ENCODE results near the gene TRIM2. TPM values are rescaled to one million over a fixed set of nuclear protein-coding genes. Genes with fewer than 3 reads are reported as not detected.

The TRIM2 gene
- total RNA-seq, 2 donors from 2014 or later, result 0.32 to 4.4 TPM

DNA sequence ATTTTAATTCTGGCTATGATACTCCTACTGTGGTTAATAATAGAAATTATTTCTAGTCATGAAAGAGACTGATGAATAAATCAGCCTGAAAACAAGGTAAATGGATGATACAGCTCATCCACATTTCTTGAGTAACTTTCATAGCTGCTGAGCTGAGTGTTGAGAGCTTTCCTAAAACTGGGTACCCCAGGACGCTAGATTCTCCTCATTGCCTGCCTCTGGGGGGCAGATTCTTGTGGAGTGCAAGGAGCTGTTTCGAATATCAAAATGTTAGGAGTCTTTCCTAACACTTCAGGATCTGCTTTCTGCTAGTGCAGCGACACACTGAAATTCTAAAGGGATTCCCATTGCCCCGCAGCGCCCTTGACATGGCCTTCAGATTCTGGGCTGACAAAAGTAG, 142.3 kb downstream of the TRIM2 start:
- Mint-ChIP-seq H3K27ac (no peak overlapping the region), H3K9me3 (no peaks in the 10 kb centered on the region), H3K36me3 (peaks cover 4 to 27% of the 10 kb centered on the region in 2 donors)
- no peak for ATAC-seq
- no peak for DNase-seq (ENCODE audit: low spot score in 2 of 2)

DNA sequence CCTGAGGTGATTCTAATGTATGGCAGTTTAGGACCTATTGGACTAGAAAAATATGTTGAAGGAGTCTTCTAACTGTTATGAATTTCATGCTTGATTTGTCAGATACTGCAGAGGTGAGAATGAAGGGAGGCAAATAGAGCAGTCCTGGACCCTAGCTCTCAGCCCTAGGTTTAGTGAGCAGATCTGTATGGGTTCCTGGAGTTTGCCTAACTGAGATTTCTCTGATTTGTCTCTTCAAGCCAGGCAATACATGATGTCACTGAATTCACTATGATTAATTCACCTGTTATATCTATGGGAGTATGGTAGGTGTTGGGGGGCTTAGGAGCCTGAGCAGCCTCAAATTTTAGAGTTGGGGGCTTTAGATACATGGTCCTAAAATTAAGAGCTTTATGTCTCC, 142.9 kb downstream of the TRIM2 start:
- DNase-seq (ENCODE audit: low spot score in 2 of 2) (no peak), ATAC-seq (no peak)
- H3K27ac Mint-ChIP-seq, result no peak overlapping the region
- no peaks in the 10 kb centered on the region for H3K9me3 Mint-ChIP-seq
- H3K36me3 Mint-ChIP-seq, result peaks cover 4 to 28% of the 10 kb centered on the region in 2 donors

DNA sequence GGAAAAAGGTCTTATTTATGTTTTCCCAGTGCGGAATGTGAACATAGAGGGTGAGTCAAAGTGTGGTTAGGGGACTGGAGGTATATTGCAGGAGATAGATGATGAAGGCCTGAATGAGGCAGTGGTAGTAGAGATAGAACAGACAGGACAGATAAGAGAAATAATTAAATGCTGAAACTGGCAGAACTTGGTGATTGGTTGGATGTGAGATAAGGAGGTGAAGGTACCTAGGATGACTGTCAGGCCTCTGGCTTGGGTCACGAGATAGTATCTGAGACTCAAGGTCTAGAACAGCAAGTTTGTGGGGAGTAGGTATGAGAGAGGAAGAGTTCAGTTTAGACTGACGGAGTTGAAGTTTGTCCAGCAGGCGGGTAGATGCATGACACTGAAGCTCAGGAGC, 143.8 kb downstream of the TRIM2 start:
- DNase-seq (ENCODE audit: low spot score in 2 of 2), result no peak
- no peaks in the 10 kb centered on the region for H3K9me3 Mint-ChIP-seq
- ATAC-seq, result no peak
- H3K27ac Mint-ChIP-seq, result no peak overlapping the region
- H3K36me3 Mint-ChIP-seq, result peaks cover 4 to 37% of the 10 kb centered on the region in 2 donors

DNA sequence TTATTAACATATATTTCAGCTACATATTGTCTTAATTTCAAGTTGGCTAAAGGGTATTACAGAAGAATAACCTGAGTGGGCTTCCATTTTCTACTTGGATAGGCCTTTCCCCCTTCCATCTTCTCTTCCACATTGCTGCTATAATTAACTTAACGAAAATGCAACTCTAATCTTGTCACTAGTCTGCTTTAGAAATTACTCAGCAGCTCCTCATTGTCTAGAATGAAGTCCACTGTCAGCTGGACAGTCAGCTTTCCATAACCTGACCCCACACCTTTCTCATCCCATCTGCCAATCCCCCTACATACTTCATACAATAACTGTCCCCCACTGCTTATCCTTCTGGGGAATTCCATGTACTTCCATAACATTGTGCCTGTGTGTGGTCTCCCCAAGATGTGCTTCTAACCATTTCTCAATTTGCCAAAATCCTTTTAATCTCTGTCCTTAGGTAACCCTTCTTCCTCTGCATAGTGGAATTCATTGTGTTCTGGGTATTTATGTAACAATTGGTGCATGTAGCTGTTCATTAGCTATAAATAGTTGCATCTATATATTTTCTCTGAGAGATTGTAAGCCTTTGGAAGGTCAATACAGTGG, 145.1 kb downstream of the TRIM2 start:
- ATAC-seq (no peak), DNase-seq (ENCODE audit: low spot score in 2 of 2) (no peak)
- Mint-ChIP-seq H3K27ac (no peak overlapping the region), H3K9me3 (no peaks in the 10 kb centered on the region), H3K36me3 (peaks cover 4 to 37% of the 10 kb centered on the region in 2 donors)

DNA sequence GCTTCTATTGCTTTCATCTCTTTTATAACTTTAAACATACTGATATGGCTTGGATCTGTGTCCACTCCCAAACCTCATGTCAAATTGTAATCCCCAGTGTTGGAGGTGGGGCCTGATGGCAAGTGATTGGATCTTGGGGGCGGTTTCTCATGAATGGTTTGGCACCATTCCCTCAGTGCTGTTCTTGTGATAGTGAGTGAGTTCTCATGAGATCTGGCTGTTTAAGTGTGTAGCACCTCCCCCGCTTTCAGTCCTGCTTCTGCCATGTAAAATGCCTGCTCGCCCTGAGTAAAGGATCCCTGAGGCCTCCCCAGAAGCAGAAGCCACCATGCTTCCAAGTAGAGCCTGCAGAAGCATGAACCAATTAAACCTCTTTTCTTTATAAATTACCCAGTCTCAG, 157.9 kb downstream of the TRIM2 start:
- Mint-ChIP-seq H3K27ac (no peak overlapping the region), H3K9me3 (peaks cover 0 to 6% of the 10 kb centered on the region in 2 donors), H3K36me3 (peaks cover 0 to 73% of the 10 kb centered on the region in 2 donors)
- no peak for ATAC-seq
- no peak for DNase-seq (ENCODE audit: low spot score in 2 of 2)

GRCh38 chr4:153364061-153364460, 159.8 kb downstream of the TRIM2 start:
- no peak overlapping the region for H3K27ac Mint-ChIP-seq

DNA sequence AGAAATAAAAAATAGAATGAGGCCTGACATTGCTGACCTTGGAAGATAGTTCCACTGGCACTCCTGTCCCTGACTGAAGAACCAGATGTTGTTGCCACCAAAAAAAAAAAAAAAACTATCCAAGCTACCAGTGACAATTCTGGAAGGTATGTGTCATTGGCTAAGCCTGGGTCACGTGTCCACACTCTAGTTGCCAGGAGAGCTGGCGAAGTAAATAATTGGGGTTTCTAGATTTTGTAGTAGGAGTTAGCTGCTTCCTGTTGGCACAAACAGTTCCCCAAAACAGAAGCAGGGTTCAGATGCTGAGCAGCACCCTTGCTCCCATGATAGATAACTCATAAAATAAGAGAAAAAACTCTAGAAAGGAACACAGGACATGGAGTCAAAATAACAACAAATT, 160.8 kb downstream of the TRIM2 start:
- DNase-seq (ENCODE audit: low spot score in 2 of 2) (no peak), ATAC-seq (no peak)
- Mint-ChIP-seq H3K9me3 (peaks cover 0 to 8% of the 10 kb centered on the region in 2 donors), H3K27ac (no peak overlapping the region), H3K36me3 (peaks cover 7 to 86% of the 10 kb centered on the region in 2 donors)

More at GRCh38 chr4:153364061-153364460, 159.8 kb downstream of the TRIM2 start:
- DNase-seq (ENCODE audit: low spot score in 2 of 2) (no peak), ATAC-seq (no peak)
- peaks cover 7 to 86% of the 10 kb centered on the region in 2 donors for H3K36me3 Mint-ChIP-seq
- H3K9me3 Mint-ChIP-seq, result peaks cover 0 to 8% of the 10 kb centered on the region in 2 donors

DNA sequence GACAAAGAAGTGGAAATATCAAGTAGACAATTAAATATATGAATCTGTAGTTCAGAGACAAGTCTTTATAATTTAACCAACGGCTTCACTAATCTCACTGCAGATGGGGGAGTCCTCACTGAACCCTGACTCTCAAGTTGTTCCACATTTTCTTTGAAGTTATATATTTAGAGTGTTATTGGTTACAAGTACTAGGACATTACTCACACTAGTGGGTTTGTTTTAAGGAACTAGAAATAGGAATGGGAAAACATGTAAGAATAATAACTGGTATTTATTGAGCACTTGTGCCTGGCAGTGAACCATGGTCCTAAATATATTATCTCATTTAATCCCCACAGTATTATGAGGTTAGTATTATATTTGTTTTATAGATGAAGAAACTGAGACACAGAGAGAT, 162.2 kb downstream of the TRIM2 start:
- H3K36me3 Mint-ChIP-seq, result peaks cover 20 to 91% of the 10 kb centered on the region in 2 donors
- no peak for DNase-seq (ENCODE audit: low spot score in 2 of 2)
- H3K27ac Mint-ChIP-seq, result no peak overlapping the region
- H3K9me3 Mint-ChIP-seq, result peaks cover 0 to 8% of the 10 kb centered on the region in 2 donors
- no peak for ATAC-seq

- H3K9me3 Mint-ChIP-seq, result peaks cover 0 to 8% of the 10 kb centered on the region in 2 donors
- no peak overlapping the region for H3K27ac Mint-ChIP-seq
- H3K36me3 Mint-ChIP-seq, result peaks cover 25 to 91% of the 10 kb centered on the region in 2 donors
- DNase-seq (ENCODE audit: low spot score in 2 of 2) (no peak), ATAC-seq (peak in 1 of 2 donors; percentile 64)
Observed at GRCh38 chr4:153367092-153367491, 162.8 kb downstream of the TRIM2 start.

DNA sequence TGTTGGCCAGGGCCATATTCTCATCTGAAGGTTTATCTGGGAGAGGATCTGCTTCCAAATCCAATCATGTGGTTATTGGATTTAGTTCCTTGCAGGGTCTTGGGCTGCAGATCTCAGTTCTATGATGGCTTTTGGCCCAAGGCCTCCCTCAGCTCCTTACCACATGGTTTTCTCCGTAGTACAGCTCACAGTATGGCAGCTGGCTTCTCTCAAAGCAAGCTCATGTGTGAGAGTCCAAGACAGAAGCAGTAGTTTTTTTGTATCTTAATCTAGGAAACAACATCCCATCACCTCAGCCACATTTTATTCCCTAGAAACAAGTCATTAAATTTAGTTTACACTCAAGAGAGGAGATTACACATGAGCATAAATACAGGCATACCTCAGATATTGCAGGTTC, 164.8 kb downstream of the TRIM2 start:
- peaks cover 0 to 8% of the 10 kb centered on the region in 2 donors for H3K9me3 Mint-ChIP-seq
- no peak overlapping the region for H3K27ac Mint-ChIP-seq
- ATAC-seq, result no peak
- DNase-seq (ENCODE audit: low spot score in 2 of 2), result no peak
- peaks cover 30 to 86% of the 10 kb centered on the region in 2 donors for H3K36me3 Mint-ChIP-seq

DNA sequence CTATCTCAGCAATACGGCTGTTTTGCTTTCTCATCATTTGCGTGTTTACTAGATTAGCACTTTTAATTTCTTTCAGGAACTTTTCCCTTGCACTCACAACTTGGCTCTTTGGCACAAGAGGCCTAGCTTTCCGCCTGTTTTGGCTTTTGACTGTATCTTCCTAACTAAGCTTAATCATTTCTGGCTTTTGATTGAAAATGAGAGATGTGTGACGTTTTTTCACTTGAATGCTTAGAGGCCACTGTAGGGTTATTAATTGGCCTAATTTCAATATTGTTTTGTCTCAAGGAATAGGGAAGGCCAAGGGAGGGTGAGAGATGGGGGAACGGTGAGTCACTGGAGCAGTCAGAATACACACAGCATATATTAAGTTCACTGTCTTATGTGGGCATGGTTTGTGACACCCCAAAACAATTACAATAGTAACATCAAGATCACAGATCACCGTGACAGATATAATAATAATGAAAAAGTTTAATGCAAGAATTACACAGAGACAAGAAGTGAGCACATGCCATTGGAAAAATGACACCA, 167.5 kb downstream of the TRIM2 start:
- Mint-ChIP-seq H3K9me3 (peaks cover 0 to 5% of the 10 kb centered on the region in 2 donors), H3K27ac (no peak overlapping the region), H3K36me3 (peaks cover 30 to 65% of the 10 kb centered on the region in 2 donors)
- DNase-seq (ENCODE audit: low spot score in 2 of 2) (no peak), ATAC-seq (peak in 1 of 2 donors; percentile 73)

DNA sequence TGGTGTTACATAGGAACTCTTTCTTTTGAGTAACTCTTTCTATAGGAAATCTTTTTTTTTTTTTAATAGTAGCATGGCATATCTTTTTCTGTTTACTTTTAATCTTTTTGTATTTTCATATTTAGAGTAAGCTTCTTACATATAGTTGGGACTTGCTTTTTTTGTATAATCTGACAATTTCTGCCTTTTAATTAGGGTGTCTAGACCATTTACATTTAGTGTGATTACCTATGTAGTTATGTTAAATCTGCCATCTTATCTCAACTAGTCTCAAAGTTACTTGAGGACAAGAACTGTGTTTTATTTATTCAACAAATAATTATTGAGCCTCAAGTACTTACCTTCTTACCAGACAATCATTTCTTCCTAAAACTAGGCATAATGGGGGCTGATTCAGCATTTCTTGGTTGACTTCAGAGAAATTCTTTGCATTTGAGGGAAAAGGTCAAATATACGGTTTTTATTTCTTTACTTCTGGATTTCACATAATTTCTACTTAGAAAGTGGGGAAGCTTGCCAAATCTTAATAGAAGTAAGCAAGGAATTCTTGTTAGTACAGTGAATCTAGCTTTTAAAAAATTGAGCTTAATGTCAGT, 168.8 kb downstream of the TRIM2 start:
- no peak overlapping the region for H3K27ac Mint-ChIP-seq
- no peak for ATAC-seq
- no peak for DNase-seq (ENCODE audit: low spot score in 2 of 2)
- peaks cover 28 to 53% of the 10 kb centered on the region in 2 donors for H3K36me3 Mint-ChIP-seq
- no peaks in the 10 kb centered on the region for H3K9me3 Mint-ChIP-seq

GRCh38 chr4:153374442-153374841, 170.2 kb downstream of the TRIM2 start:
- ATAC-seq (no peak), DNase-seq (ENCODE audit: low spot score in 2 of 2) (no peak)
- Mint-ChIP-seq H3K27ac (no peak overlapping the region), H3K36me3 (peaks cover 23 to 47% of the 10 kb centered on the region in 2 donors), H3K9me3 (no peaks in the 10 kb centered on the region)

- H3K36me3 Mint-ChIP-seq, result peaks cover 21 to 38% of the 10 kb centered on the region in 2 donors
- no peaks in the 10 kb centered on the region for H3K9me3 Mint-ChIP-seq
- no peak overlapping the region for H3K27ac Mint-ChIP-seq
- DNase-seq (ENCODE audit: low spot score in 2 of 2), result no peak
- no peak for ATAC-seq
Observed at GRCh38 chr4:153375303-153375702, 171.1 kb downstream of the TRIM2 start.

GRCh38 chr4:153383131-153383530, 178.9 kb downstream of the TRIM2 start:
- DNase-seq (ENCODE audit: low spot score in 2 of 2) (no peak), ATAC-seq (no peak)
- H3K27ac Mint-ChIP-seq, result no peak overlapping the region
- H3K36me3 Mint-ChIP-seq, result peaks cover 0 to 12% of the 10 kb centered on the region in 2 donors
- H3K9me3 Mint-ChIP-seq, result no peaks in the 10 kb centered on the region

GRCh38 chr4:153384160-153384559, 179.9 kb downstream of the TRIM2 start:
- ATAC-seq, result no peak
- no peaks in the 10 kb centered on the region for H3K9me3 Mint-ChIP-seq
- DNase-seq (ENCODE audit: low spot score in 2 of 2), result no peak
- H3K36me3 Mint-ChIP-seq, result peaks cover 0 to 5% of the 10 kb centered on the region in 2 donors
- no peak overlapping the region for H3K27ac Mint-ChIP-seq

DNA sequence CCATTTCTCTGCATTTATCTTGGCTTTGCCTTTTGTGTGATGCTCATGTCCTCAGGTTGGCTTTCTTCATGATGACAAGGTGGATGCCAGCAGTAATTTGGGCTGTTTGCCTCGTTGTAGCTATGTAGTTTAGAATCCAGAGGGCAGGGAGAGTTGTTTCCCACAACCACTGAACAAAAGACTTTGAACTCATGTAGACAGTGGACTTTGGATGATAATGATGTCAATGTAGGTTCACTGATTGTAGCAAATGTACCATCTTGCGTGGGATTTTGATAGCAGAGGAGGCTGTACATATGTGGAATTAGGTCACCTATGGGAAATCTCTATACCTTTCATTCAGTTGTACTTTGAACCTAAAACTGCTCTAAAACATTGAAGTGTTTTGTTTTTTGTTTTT, 181.5 kb downstream of the TRIM2 start:
- H3K9me3 Mint-ChIP-seq, result no peaks in the 10 kb centered on the region
- ATAC-seq, result no peak
- H3K27ac Mint-ChIP-seq, result no peak overlapping the region
- DNase-seq (ENCODE audit: low spot score in 2 of 2), result no peak
- H3K36me3 Mint-ChIP-seq, result peaks cover 0 to 5% of the 10 kb centered on the region in 2 donors

GRCh38 chr4:153387981-153388380, 183.7 kb downstream of the TRIM2 start:
- DNase-seq (ENCODE audit: low spot score in 2 of 2) (no peak), ATAC-seq (no peak)
- Mint-ChIP-seq H3K27ac (no peak overlapping the region), H3K36me3 (peaks cover 0 to 11% of the 10 kb centered on the region in 2 donors), H3K9me3 (no peaks in the 10 kb centered on the region)
